Keratinocyte (primary cell): ENCODE measurements around the gene PARD3B. TPM values are rescaled to one million over a fixed set of nuclear protein-coding genes. Genes with fewer than 3 reads are reported as not detected.

Experiments used
- DNase-seq: peaks from one replicate; pipeline ENCODE4 v3.0.0-alpha.2; 2011; ENCODE audit warnings: low read depth, missing footprints, low spot score
- FAIRE-seq: peaks from 2 replicates; lab custom pipeline; 2011; peaks lifted over from hg19 to GRCh38; lab: Jason Lieb, UNC
- H2AFZ ChIP-seq: 2 replicates; pipeline ENCODE4 v1.6.0; 2012; ENCODE audit warnings: low read length, control low read depth, inconsistent platforms; ENCODE audit not compliant: control insufficient read depth
- H3K27ac ChIP-seq: 2 replicates; pipeline ENCODE4 v1.5.1; 2011; ENCODE audit warnings: low read length; ENCODE audit not compliant: control insufficient read depth, insufficient read depth
- H3K27me3 ChIP-seq: 3 replicates; pipeline ENCODE4 v1.6.0; 2011; ENCODE audit warnings: low read length; ENCODE audit not compliant: control insufficient read depth, insufficient read depth; ENCODE audit errors: extremely low read depth
- H3K36me3 ChIP-seq, 2 experiments: 2 replicates in 1 of 2; 3 replicates in 1 of 2; pipeline ENCODE4 v1.5.1; 2011; ENCODE audit warnings: low read length in 2 of 2, mild to moderate bottlenecking in 1 of 2; ENCODE audit not compliant: control insufficient read depth in 2 of 2, insufficient read depth in 2 of 2; ENCODE audit errors: extremely low read depth in 1 of 2
- H3K4me1 ChIP-seq: 3 replicates; pipeline ENCODE4 v1.5.1; 2011; ENCODE audit warnings: low read length; ENCODE audit not compliant: control insufficient read depth, insufficient read depth; ENCODE audit errors: extremely low read depth
- H3K4me2 ChIP-seq: 3 replicates; pipeline ENCODE4 v1.6.0; 2011; ENCODE audit warnings: low read depth, low read length; ENCODE audit not compliant: control insufficient read depth, insufficient read depth; ENCODE audit errors: extremely low read depth
- H3K4me3 ChIP-seq, 3 experiments: fragments of 200-600 bp in 1 of 3; sonication (generic) in 1 of 3; 2 replicates in 2 of 3; 3 replicates in 1 of 3; pipeline ENCODE4 v1.5.1; 2011 to 2016; ENCODE audit warnings: low read length in 3 of 3, mild to moderate bottlenecking in 3 of 3, control low read depth in 2 of 3, inconsistent platforms in 1 of 3, low read depth in 1 of 3, mixed read lengths in 1 of 3, mixed run types in 1 of 3, moderate library complexity in 1 of 3; ENCODE audit not compliant: control insufficient read depth in 2 of 3, insufficient read depth in 2 of 3; ENCODE audit errors: extremely low read depth in 1 of 3
- H3K79me2 ChIP-seq: 2 replicates; pipeline ENCODE4 v1.6.0; 2012; ENCODE audit warnings: low read length; ENCODE audit not compliant: control insufficient read depth, insufficient read depth
- H3K9ac ChIP-seq: 3 replicates; pipeline ENCODE4 v1.6.0; 2011; ENCODE audit warnings: low read length; ENCODE audit not compliant: control insufficient read depth, insufficient read depth; ENCODE audit errors: extremely low read depth
- H3K9me1 ChIP-seq: 3 replicates; pipeline ENCODE4 v1.6.0; 2011; ENCODE audit warnings: low read length; ENCODE audit not compliant: control insufficient read depth, insufficient read depth; ENCODE audit errors: extremely low read depth
- H3K9me3 ChIP-seq: 2 replicates; pipeline ENCODE4 v1.5.1; 2012; ENCODE audit warnings: low read depth, low read length; ENCODE audit not compliant: control insufficient read depth
- H4K20me1 ChIP-seq: 3 replicates; pipeline ENCODE4 v1.6.0; 2011; ENCODE audit warnings: low read length; ENCODE audit not compliant: control insufficient read depth, insufficient read depth; ENCODE audit errors: extremely low read depth
- CTCF ChIP-seq, 3 experiments: IDR thresholded peaks in 1 of 3; conservative IDR thresholded peaks in 1 of 3; optimal IDR thresholded peaks in 1 of 3; 2 replicates in 2 of 3; 3 replicates in 1 of 3; pipeline versions ENCODE3 to v1.5.1; 2011; ENCODE audit warnings: low read length in 3 of 3, mild to moderate bottlenecking in 3 of 3, moderate library complexity in 2 of 3, control low read depth in 1 of 3, inconsistent platforms in 1 of 3; ENCODE audit not compliant: insufficient read depth in 2 of 3; ENCODE audit errors: extremely low read depth in 1 of 3
- EZH2 ChIP-seq: IDR thresholded peaks from one replicate; pipeline ENCODE4 v1.6.1; 2012; ENCODE audit warnings: inconsistent platforms, mild to moderate bottlenecking, low read length, moderate library complexity
- dilution Hi-C: fragments of 300-500 bp; cut with MboI; formaldehyde crosslinking; loops from one replicate; pipeline ENCODE4 v1.7.0; 2020; ENCODE audit warnings: low sequenced_read_pairs; ENCODE audit not compliant: extremely low pct_ligation_motif_present
- polyA plus RNA-seq, 5 experiments: library from polyadenylated mRNA; depleted of rRNA in 3 of 5; stranded (reverse) in 3 of 5; stranded (forward) in 1 of 5; unstranded in 1 of 5; fragments of >200 nt; gene quantifications; 1 replicate in 1 of 5; 2 replicates in 3 of 5; 3 replicates in 1 of 5; pipeline versions ENCODE4 v1.2.1 to v1.2.3, GENCODE V29; 2011 to 2012; ENCODE audit warnings: missing spikeins in 2 of 5, low read depth in 1 of 5, low replicate concordance in 1 of 5

The PARD3B gene
- polyA plus RNA-seq, 1 donor (not counting 4 experiments of a cell fraction or from before 2014, with no cell fraction given) = 1.2 TPM

- Histone ChIP-seq H3K79me2 (no peaks in the 10 kb centered on the region), H3K4me2 (no peak overlapping the region), H3K9ac (no peak overlapping the region), H3K27ac (no peak overlapping the region), H3K27me3 (no peaks in the 10 kb centered on the region), H3K36me3 (no peaks in the 10 kb centered on the region), H2AFZ (no peak overlapping the region), H3K9me1 (no peaks in the 10 kb centered on the region), H3K4me3 (no peak overlapping the region), H4K20me1 (no peaks in the 10 kb centered on the region), H3K9me3 (no peaks in the 10 kb centered on the region), H3K4me1 (no peaks in the 10 kb centered on the region)
- no peak for DNase-seq
- FAIRE-seq = no peak
- TF ChIP-seq CTCF (optimal IDR thresholded peaks at IDR 0.05 in 1 of 3, IDR thresholded peaks at IDR 0.05 in 1 of 3, conservative IDR thresholded peaks at IDR 0.05 in 1 of 3; ENCODE audit: extremely low read depth in 1 of 3, insufficient read depth in 2 of 3, low read length in 3 of 3) = no peak
- no peak for TF ChIP-seq EZH2
- dilution Hi-C loops = no loop called here
Observed at GRCh38 chr2:205297368-205297767, 752.1 kb downstream of the PARD3B start.

GRCh38 chr2:205297846-205298245 lies 752.6 kb downstream of the PARD3B start:
- DNase-seq = no peak
- H3K4me2 ChIP-seq = no peak overlapping the region
- no peaks in the 10 kb centered on the region for H3K36me3 ChIP-seq
- no peaks in the 10 kb centered on the region for H3K9me1 ChIP-seq
- FAIRE-seq = no peak
- no peaks in the 10 kb centered on the region for H3K27me3 ChIP-seq
- H4K20me1 ChIP-seq = no peaks in the 10 kb centered on the region
- no peaks in the 10 kb centered on the region for H3K4me1 ChIP-seq
- H3K9me3 ChIP-seq = no peaks in the 10 kb centered on the region
- H3K27ac ChIP-seq = no peak overlapping the region
- H3K4me3 ChIP-seq = no peak overlapping the region
- H3K9ac ChIP-seq = no peak overlapping the region
- no peaks in the 10 kb centered on the region for H3K79me2 ChIP-seq
- no peak for TF ChIP-seq CTCF (optimal IDR thresholded peaks at IDR 0.05 in 1 of 3, IDR thresholded peaks at IDR 0.05 in 1 of 3, conservative IDR thresholded peaks at IDR 0.05 in 1 of 3; ENCODE audit: extremely low read depth in 1 of 3, insufficient read depth in 2 of 3, low read length in 3 of 3)
- no peak for TF ChIP-seq EZH2
- H2AFZ ChIP-seq = no peak overlapping the region
- dilution Hi-C loops = no loop called here
